Measurements from ENCODE around the gene PPP1R26.

Gene PPP1R26

GRCh38 chr9:135486267-135487065 lies 6.9 kb downstream of the PPP1R26 start:
- TF ChIP-seq CTCF (conservative IDR thresholded peaks at IDR 0.05; ENCODE audit: control insufficient read depth, insufficient read depth, low read depth, low read length), result no peak
- H3K4me3 ChIP-seq (ENCODE audit: control insufficient read depth, low read depth, low read length), result no peak overlapping the region
- DNase-seq (ENCODE audit: low read depth), result no peak

- TF ChIP-seq CTCF (conservative IDR thresholded peaks at IDR 0.05; ENCODE audit: control insufficient read depth, insufficient read depth, low read depth, low read length), result no peak
- H3K4me3 ChIP-seq (ENCODE audit: control insufficient read depth, low read depth, low read length), result no peak overlapping the region
- DNase-seq (ENCODE audit: low read depth), result no peak
Observed at GRCh38 chr9:135487281-135488012, 7.9 kb downstream of the PPP1R26 start.

GRCh38 chr9:135488013-135488330 lies 8.4 kb downstream of the PPP1R26 start:
- TF ChIP-seq CTCF (conservative IDR thresholded peaks at IDR 0.05; ENCODE audit: control insufficient read depth, insufficient read depth, low read depth, low read length), result no peak
- no peak overlapping the region for H3K4me3 ChIP-seq (ENCODE audit: control insufficient read depth, low read depth, low read length)
- no peak for DNase-seq (ENCODE audit: low read depth)

- H3K4me3 ChIP-seq (ENCODE audit: control insufficient read depth, low read depth, low read length), result no peak overlapping the region
Observed at GRCh38 chr9:135488527-135488926, 8.9 kb downstream of the PPP1R26 start.

GRCh38 chr9:135489188-135489906 lies 9.8 kb downstream of the PPP1R26 start:
- no peak for DNase-seq (ENCODE audit: low read depth)
- TF ChIP-seq CTCF (conservative IDR thresholded peaks at IDR 0.05; ENCODE audit: control insufficient read depth, insufficient read depth, low read depth, low read length), result no peak
- no peak overlapping the region for H3K4me3 ChIP-seq (ENCODE audit: control insufficient read depth, low read depth, low read length)

More at GRCh38 chr9:135488527-135488926, 8.9 kb downstream of the PPP1R26 start:
- no peak for DNase-seq (ENCODE audit: low read depth)
- no peak for TF ChIP-seq CTCF (conservative IDR thresholded peaks at IDR 0.05; ENCODE audit: control insufficient read depth, insufficient read depth, low read depth, low read length)

- TF ChIP-seq CTCF (conservative IDR thresholded peaks at IDR 0.05; ENCODE audit: control insufficient read depth, insufficient read depth, low read depth, low read length), result no peak
- DNase-seq (ENCODE audit: low read depth), result no peak
- H3K4me3 ChIP-seq (ENCODE audit: control insufficient read depth, low read depth, low read length), result no peak overlapping the region
Observed at GRCh38 chr9:135490166-135490870, 10.7 kb downstream of the PPP1R26 start.
